ENCODE data around the gene ADTRP. TPM values are rescaled to one million over a fixed set of nuclear protein-coding genes. Genes with fewer than 3 reads are reported as not detected.

ADTRP gene
- polyA plus RNA-seq, 2 donors = 0.31 to 0.35 TPM

- Histone ChIP-seq H3K9me3 (ENCODE audit: control insufficient read depth in 2 of 2, insufficient read depth in 1 of 2, low read depth in 1 of 2, low read length in 1 of 2) (no peaks in the 10 kb centered on the region), H3K36me3 (ENCODE audit: control insufficient read depth in 2 of 2, insufficient read depth in 2 of 2, low read length in 1 of 2) (no peaks in the 10 kb centered on the region), H3K4me1 (ENCODE audit: control insufficient read depth in 2 of 2, insufficient read depth in 2 of 2, low read length in 1 of 2) (peaks cover 0 to 18% of the 10 kb centered on the region in 2 donors), H3K27ac (ENCODE audit: low read depth in 2 of 2, low read length in 1 of 2) (no peak overlapping the region), H3K27me3 (ENCODE audit: control insufficient read depth in 1 of 2, insufficient read depth in 2 of 2, low read length in 2 of 2) (no peaks in the 10 kb centered on the region), H3K4me3 (ENCODE audit: low read depth in 1 of 2, low read length in 2 of 2) (no peak overlapping the region)
- 84 to 89% methylated on average over 7 of the region's 7 CpGs for WGBS, 2 donors
Measured at GRCh38 chr6:11736601-11737000, 42.0 kb downstream of the ADTRP start.

GRCh38 chr6:11734861-11735613, 43.6 kb downstream of the ADTRP start:
- Histone ChIP-seq H3K36me3 (ENCODE audit: control insufficient read depth in 2 of 2, insufficient read depth in 2 of 2, low read length in 1 of 2) (no peaks in the 10 kb centered on the region), H3K4me1 (ENCODE audit: control insufficient read depth in 2 of 2, insufficient read depth in 2 of 2, low read length in 1 of 2) (peaks cover 0 to 21% of the 10 kb centered on the region in 2 donors), H3K9me3 (ENCODE audit: control insufficient read depth in 2 of 2, insufficient read depth in 1 of 2, low read depth in 1 of 2, low read length in 1 of 2) (no peaks in the 10 kb centered on the region), H3K27me3 (ENCODE audit: control insufficient read depth in 1 of 2, insufficient read depth in 2 of 2, low read length in 2 of 2) (no peaks in the 10 kb centered on the region), H3K4me3 (ENCODE audit: low read depth in 1 of 2, low read length in 2 of 2) (no peak overlapping the region), H3K27ac (ENCODE audit: low read depth in 2 of 2, low read length in 1 of 2) (peak overlapping the region; percentile 24 to 34)
- WGBS, 2 donors = 46 to 52% methylated on average over 6 of the region's 6 CpGs

GRCh38 chr6:11732036-11732631, 46.5 kb downstream of the ADTRP start:
- 69% methylated on average over 12 of the region's 12 CpGs for WGBS, 2 donors
- Histone ChIP-seq H3K4me1 (ENCODE audit: control insufficient read depth in 2 of 2, insufficient read depth in 2 of 2, low read length in 1 of 2) (peaks cover 0 to 19% of the 10 kb centered on the region in 2 donors), H3K36me3 (ENCODE audit: control insufficient read depth in 2 of 2, insufficient read depth in 2 of 2, low read length in 1 of 2) (no peaks in the 10 kb centered on the region), H3K9me3 (ENCODE audit: control insufficient read depth in 2 of 2, insufficient read depth in 1 of 2, low read depth in 1 of 2, low read length in 1 of 2) (no peaks in the 10 kb centered on the region), H3K27ac (ENCODE audit: low read depth in 2 of 2, low read length in 1 of 2) (no peak overlapping the region), H3K4me3 (ENCODE audit: low read depth in 1 of 2, low read length in 2 of 2) (peak overlapping the region in 1 of 2 donors; percentile 10), H3K27me3 (ENCODE audit: control insufficient read depth in 1 of 2, insufficient read depth in 2 of 2, low read length in 2 of 2) (no peaks in the 10 kb centered on the region)

- Histone ChIP-seq H3K36me3 (ENCODE audit: control insufficient read depth in 2 of 2, insufficient read depth in 2 of 2, low read length in 1 of 2) (no peaks in the 10 kb centered on the region), H3K27ac (ENCODE audit: low read depth in 2 of 2, low read length in 1 of 2) (no peak overlapping the region)
- 47 to 54% methylated on average over 3 of the region's 3 CpGs for WGBS, 2 donors
Measured at GRCh38 chr6:11731423-11731822, 47.2 kb downstream of the ADTRP start.

GRCh38 chr6:11730641-11731040, 48.0 kb downstream of the ADTRP start:
- WGBS, 2 donors = 88 to 89% methylated on average over 2 of the region's 2 CpGs
- Histone ChIP-seq H3K4me3 (ENCODE audit: low read depth in 1 of 2, low read length in 2 of 2) (no peak overlapping the region), H3K9me3 (ENCODE audit: control insufficient read depth in 2 of 2, insufficient read depth in 1 of 2, low read depth in 1 of 2, low read length in 1 of 2) (no peaks in the 10 kb centered on the region), H3K27ac (ENCODE audit: low read depth in 2 of 2, low read length in 1 of 2) (no peak overlapping the region), H3K27me3 (ENCODE audit: control insufficient read depth in 1 of 2, insufficient read depth in 2 of 2, low read length in 2 of 2) (no peaks in the 10 kb centered on the region), H3K4me1 (ENCODE audit: control insufficient read depth in 2 of 2, insufficient read depth in 2 of 2, low read length in 1 of 2) (peaks cover 0 to 10% of the 10 kb centered on the region in 2 donors), H3K36me3 (ENCODE audit: control insufficient read depth in 2 of 2, insufficient read depth in 2 of 2, low read length in 1 of 2) (no peaks in the 10 kb centered on the region)

More at GRCh38 chr6:11731423-11731822, 47.2 kb downstream of the ADTRP start:
- Histone ChIP-seq H3K4me3 (ENCODE audit: low read depth in 1 of 2, low read length in 2 of 2) (no peak overlapping the region), H3K27me3 (ENCODE audit: control insufficient read depth in 1 of 2, insufficient read depth in 2 of 2, low read length in 2 of 2) (no peaks in the 10 kb centered on the region), H3K9me3 (ENCODE audit: control insufficient read depth in 2 of 2, insufficient read depth in 1 of 2, low read depth in 1 of 2, low read length in 1 of 2) (no peaks in the 10 kb centered on the region), H3K4me1 (ENCODE audit: control insufficient read depth in 2 of 2, insufficient read depth in 2 of 2, low read length in 1 of 2) (peaks cover 0 to 17% of the 10 kb centered on the region in 2 donors)

GRCh38 chr6:11729076-11729475, 49.5 kb downstream of the ADTRP start:
- WGBS, 2 donors = 74 to 82% methylated on average over 8 of the region's 8 CpGs
- Histone ChIP-seq H3K4me1 (ENCODE audit: control insufficient read depth in 2 of 2, insufficient read depth in 2 of 2, low read length in 1 of 2) (peaks cover 0 to 6% of the 10 kb centered on the region in 2 donors), H3K36me3 (ENCODE audit: control insufficient read depth in 2 of 2, insufficient read depth in 2 of 2, low read length in 1 of 2) (no peaks in the 10 kb centered on the region), H3K27ac (ENCODE audit: low read depth in 2 of 2, low read length in 1 of 2) (no peak overlapping the region), H3K9me3 (ENCODE audit: control insufficient read depth in 2 of 2, insufficient read depth in 1 of 2, low read depth in 1 of 2, low read length in 1 of 2) (no peaks in the 10 kb centered on the region), H3K27me3 (ENCODE audit: control insufficient read depth in 1 of 2, insufficient read depth in 2 of 2, low read length in 2 of 2) (no peaks in the 10 kb centered on the region), H3K4me3 (ENCODE audit: low read depth in 1 of 2, low read length in 2 of 2) (no peak overlapping the region)

- Histone ChIP-seq H3K36me3 (ENCODE audit: control insufficient read depth in 2 of 2, insufficient read depth in 2 of 2, low read length in 1 of 2) (no peaks in the 10 kb centered on the region), H3K9me3 (ENCODE audit: control insufficient read depth in 2 of 2, insufficient read depth in 1 of 2, low read depth in 1 of 2, low read length in 1 of 2) (no peaks in the 10 kb centered on the region), H3K27ac (ENCODE audit: low read depth in 2 of 2, low read length in 1 of 2) (peak overlapping the region in 1 of 2 donors; percentile 42), H3K4me3 (ENCODE audit: low read depth in 1 of 2, low read length in 2 of 2) (no peak overlapping the region), H3K27me3 (ENCODE audit: control insufficient read depth in 1 of 2, insufficient read depth in 2 of 2, low read length in 2 of 2) (no peaks in the 10 kb centered on the region), H3K4me1 (ENCODE audit: control insufficient read depth in 2 of 2, insufficient read depth in 2 of 2, low read length in 1 of 2) (peaks cover 0 to 6% of the 10 kb centered on the region in 2 donors)
- WGBS, 2 donors = 83 to 85% methylated on average over 11 of the region's 11 CpGs
Measured at GRCh38 chr6:11727998-11728961, 50.3 kb downstream of the ADTRP start.

GRCh38 chr6:11727346-11727997, 51.1 kb downstream of the ADTRP start:
- Histone ChIP-seq H3K27me3 (ENCODE audit: control insufficient read depth in 1 of 2, insufficient read depth in 2 of 2, low read length in 2 of 2) (no peaks in the 10 kb centered on the region), H3K9me3 (ENCODE audit: control insufficient read depth in 2 of 2, insufficient read depth in 1 of 2, low read depth in 1 of 2, low read length in 1 of 2) (no peaks in the 10 kb centered on the region), H3K4me1 (ENCODE audit: control insufficient read depth in 2 of 2, insufficient read depth in 2 of 2, low read length in 1 of 2) (peaks cover 0 to 6% of the 10 kb centered on the region in 2 donors), H3K36me3 (ENCODE audit: control insufficient read depth in 2 of 2, insufficient read depth in 2 of 2, low read length in 1 of 2) (no peaks in the 10 kb centered on the region), H3K27ac (ENCODE audit: low read depth in 2 of 2, low read length in 1 of 2) (no peak overlapping the region), H3K4me3 (ENCODE audit: low read depth in 1 of 2, low read length in 2 of 2) (no peak overlapping the region)
- 67 to 75% methylated on average over 3 of the region's 3 CpGs for WGBS, 2 donors

- Histone ChIP-seq H3K4me3 (ENCODE audit: low read depth in 1 of 2, low read length in 2 of 2) (no peak overlapping the region), H3K27me3 (ENCODE audit: control insufficient read depth in 1 of 2, insufficient read depth in 2 of 2, low read length in 2 of 2) (no peaks in the 10 kb centered on the region), H3K36me3 (ENCODE audit: control insufficient read depth in 2 of 2, insufficient read depth in 2 of 2, low read length in 1 of 2) (no peaks in the 10 kb centered on the region), H3K4me1 (ENCODE audit: control insufficient read depth in 2 of 2, insufficient read depth in 2 of 2, low read length in 1 of 2) (no peaks in the 10 kb centered on the region), H3K27ac (ENCODE audit: low read depth in 2 of 2, low read length in 1 of 2) (no peak overlapping the region), H3K9me3 (ENCODE audit: control insufficient read depth in 2 of 2, insufficient read depth in 1 of 2, low read depth in 1 of 2, low read length in 1 of 2) (no peaks in the 10 kb centered on the region)
- 92 to 95% methylated on average over 4 of the region's 4 CpGs for WGBS, 2 donors
Measured at GRCh38 chr6:11724286-11724685, 54.3 kb downstream of the ADTRP start.

Measured in esophagus (tissue), 2 donors.